HG03064 (cell line): Measurements from ENCODE around the gene TSR2.

Experiments used
- ATAC-seq: cut with Tn5 transposase; IDR thresholded peaks from one replicate; pipeline ENCODE4 v1.9.1; 2021; ENCODE audit warnings: low read depth; ENCODE audit not compliant: unreplicated experiment

The TSR2 gene, protein sequence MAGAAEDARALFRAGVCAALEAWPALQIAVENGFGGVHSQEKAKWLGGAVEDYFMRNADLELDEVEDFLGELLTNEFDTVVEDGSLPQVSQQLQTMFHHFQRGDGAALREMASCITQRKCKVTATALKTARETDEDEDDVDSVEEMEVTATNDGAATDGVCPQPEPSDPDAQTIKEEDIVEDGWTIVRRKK

DNA sequence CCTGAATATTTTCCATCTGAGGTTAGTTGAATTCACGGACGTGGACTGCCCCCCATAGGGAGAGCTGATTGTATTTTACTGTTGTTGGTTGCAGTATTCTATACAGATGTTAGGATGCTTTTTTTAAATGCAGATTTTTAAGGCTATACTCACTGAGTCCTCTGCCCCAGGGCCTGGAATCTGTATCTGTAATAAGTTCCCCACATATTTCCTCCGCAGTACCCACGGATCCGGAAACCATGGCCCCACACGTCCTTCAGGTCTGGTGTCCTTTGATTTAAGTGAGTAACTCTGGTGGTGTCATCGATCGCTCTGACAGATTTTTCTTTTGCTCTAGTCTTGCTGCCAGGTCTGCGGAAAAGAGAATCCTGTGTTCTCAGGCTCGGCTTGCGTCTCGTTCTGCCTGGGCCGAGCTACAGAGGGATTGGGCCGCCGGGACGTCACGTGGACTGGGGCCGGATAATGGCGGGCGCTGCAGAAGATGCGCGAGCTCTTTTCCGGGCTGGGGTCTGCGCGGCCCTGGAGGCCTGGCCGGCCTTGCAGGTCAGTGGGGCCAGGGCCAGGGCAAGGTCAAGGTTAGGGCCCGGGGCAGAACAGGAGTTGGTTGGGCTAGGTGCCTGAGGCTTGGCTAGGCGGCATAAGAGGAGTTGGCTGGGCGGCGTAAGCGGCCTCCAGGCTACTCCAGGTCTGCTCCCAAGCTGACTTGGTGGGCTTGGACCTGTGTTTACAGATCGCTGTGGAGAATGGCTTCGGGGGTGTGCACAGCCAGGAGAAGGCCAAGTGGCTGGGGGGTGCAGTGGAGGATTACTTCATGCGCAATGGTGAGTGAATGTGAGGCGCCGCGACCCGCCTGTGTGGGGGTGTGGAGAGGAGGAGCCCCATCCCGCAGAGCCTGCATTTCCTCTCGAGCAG lies at the start of gene TSR2:
TSR2 (plus strand) TSS at position 445 of the 912 bp plus-strand sequence; CDS start at position 463, 18 bp downstream.
- ATAC-seq: peak; percentile 89

GRCh38 chrX:54397113-54397512 lies 43.1 kb upstream of the TSR2 start:
- no peak for ATAC-seq

- ATAC-seq: no peak
Observed at GRCh38 chrX:54407266-54407665, 32.9 kb upstream of the TSR2 start.

DNA sequence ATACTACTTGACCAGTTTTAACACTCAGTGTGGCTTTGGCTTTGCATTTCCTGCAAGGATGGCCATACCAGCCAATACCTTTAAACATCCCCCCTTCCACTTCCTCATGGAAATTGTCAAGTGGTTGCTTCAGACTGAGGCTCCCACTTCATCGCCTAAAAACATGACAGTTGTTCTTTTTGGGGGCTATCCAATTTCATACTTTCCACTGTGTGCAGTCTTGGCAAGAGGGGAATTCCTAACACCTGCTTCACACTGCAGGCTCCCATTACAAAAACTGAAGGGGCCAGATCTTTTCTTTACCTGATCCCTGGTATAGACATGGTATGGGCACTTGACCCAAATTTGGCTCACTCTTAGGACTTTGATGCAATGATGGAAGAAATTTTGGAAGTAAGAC lies 28.5 kb upstream of the TSR2 start:
- ATAC-seq: no peak

DNA sequence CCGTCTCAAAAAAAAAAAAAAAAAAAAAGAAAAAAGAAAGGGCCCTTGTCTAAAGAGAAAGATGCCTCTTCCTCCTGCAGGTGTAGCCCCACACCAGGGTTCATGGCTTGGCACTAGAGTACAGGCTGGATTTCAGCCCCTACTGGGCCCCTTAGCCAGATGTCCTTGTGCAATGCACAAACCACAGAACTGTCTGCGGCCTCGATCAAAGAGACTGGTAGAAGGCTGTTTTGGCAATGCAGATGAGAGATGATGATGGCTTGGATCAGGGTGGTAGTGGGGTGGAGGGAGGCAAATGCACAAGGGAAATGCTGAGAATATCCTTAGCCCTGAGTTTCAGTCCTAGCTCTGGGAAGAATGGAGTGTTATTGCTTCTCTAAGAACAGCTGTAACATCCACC lies 26.5 kb upstream of the TSR2 start:
- no peak for ATAC-seq

GRCh38 chrX:54415534-54416350 lies 24.5 kb upstream of the TSR2 start:
- no peak for ATAC-seq

- ATAC-seq: no peak
Observed at GRCh38 chrX:54416965-54417364, 23.2 kb upstream of the TSR2 start.

DNA sequence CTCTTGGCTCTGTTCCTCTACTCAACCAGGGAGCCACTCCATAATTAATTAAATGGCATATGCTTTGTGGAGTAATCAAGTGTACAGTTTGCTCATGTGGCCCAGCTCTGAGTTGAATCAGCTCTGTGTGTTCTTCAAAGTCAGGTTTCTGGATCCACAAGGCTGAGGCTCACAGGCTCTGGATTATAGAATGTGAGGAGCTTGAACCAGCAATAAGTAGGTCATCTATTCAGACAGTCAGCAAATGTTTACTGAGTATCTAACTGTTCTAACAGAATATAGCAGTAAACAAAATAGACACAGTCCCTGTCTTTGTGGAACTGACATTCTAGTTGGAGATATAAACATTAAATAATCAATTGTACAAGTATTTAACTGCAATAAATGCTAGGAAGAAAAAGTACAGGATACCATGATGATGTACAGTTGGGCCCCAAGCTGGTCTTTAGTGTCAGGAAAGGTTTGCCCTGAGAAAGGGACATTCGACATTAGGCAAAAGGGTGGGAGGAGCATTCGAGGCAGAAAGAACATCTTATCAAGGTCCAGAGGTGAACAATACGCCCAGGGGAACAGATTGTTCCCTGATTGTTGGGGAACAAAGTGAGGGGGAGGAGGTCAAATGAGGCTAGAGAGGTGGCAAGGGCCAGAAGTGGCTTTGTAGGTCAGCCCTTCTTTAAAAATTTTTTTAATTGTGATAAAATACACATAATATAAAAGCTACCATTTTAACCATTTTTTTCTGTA lies 20.5 kb upstream of the TSR2 start:
- no peak for ATAC-seq

DNA sequence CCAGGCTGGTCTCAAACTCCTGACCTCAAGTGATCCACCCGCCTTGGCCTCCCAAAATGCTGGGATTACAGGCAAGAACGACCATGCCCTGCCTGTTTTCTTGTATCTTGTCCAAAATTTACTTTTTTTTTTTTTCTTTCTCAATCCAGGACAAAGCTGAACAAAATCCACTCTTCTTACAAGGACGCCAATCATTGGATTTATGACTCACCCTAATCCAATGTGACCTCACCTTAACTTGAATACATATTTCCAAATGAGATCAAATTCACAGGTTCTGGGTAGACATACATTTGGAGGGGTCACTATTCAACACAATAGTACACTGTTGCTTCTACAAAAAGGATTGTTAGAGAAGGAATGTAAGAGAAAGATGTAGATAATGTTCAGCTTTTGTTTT lies 18.0 kb upstream of the TSR2 start:
- ATAC-seq: no peak

- ATAC-seq: no peak
Observed at GRCh38 chrX:54423161-54423888, 16.9 kb upstream of the TSR2 start.

GRCh38 chrX:54427837-54428424 lies 12.3 kb upstream of the TSR2 start:
- no peak for ATAC-seq

GRCh38 chrX:54430519-54430918 lies 9.7 kb upstream of the TSR2 start:
- ATAC-seq: no peak

DNA sequence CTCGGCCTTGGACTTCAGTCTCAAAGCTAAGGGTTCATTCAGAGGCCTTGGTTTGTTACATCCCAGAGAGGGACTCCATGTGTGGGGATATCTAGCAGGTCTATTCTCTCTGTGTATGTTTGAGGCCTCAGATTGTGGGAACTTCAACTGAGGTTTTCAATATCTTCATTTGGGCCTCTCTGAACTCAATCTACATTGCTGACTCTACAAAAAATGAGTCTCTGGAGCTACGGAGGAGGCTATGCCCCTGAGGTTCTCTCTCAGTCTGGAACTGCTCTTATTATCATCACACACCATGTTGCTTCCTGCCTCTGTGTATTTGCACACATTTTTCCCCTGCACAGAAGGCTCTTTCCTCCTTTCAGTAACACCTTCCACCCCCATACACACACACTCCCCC lies 5.1 kb upstream of the TSR2 start:
- ATAC-seq: no peak

- ATAC-seq: no peak
Observed at GRCh38 chrX:54442790-54443189, 2.6 kb downstream of the TSR2 start.

DNA sequence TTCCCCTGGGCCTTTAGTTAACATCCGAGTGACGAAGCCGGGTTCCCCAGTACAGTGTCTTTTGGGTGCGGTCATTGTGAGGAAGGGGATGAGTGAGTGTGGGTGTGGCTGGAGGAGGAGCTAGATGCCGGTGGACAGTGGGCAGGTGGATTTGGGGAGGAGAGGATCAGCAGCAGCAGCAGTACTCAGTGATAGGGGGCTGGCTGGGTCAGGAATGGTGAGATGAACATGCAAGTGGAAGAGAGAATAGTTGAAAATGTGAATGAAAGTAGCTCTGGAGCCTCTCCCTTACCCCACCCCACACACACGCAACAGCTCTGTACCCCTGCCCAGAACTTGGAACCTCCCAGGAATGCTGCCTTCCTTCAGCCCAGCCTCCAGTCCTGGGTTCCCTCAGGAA lies 4.5 kb downstream of the TSR2 start:
- ATAC-seq: no peak

- ATAC-seq: no peak
Observed at GRCh38 chrX:54446084-54446483, 5.9 kb downstream of the TSR2 start.

DNA sequence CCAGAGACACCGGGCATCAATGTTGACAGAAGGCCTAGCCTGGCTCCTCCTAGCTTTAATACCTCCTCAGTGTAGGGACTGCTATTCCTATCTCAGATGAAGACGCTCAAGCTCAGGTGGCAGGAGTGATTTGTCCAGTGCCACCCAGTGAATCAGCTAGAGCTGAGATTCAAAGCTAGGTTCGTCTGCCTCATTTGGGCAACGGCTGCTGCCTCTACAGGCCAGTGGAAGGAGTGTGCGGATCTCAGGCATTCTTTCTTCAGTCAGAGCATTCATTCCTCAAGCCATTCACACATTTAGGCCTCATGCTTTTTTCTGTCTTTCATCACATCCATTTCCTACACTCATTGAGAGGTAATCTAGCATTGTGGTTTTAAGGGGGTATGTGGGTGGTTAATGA lies 7.3 kb downstream of the TSR2 start:
- ATAC-seq: no peak

GRCh38 chrX:54449929-54450328 lies 9.7 kb downstream of the TSR2 start:
- no peak for ATAC-seq

- ATAC-seq: no peak
Observed at GRCh38 chrX:54452920-54453319, 12.7 kb downstream of the TSR2 start.
